SU-DHL-6 (cell line): Measurements from ENCODE around the gene KDM2A.

Experiments used
- H2AFZ ChIP-seq: fragments of 200-600 bp; sonication (generic); 2 replicates; pipeline ENCODE4 v1.6.1; 2014; ENCODE audit warnings: low read depth, mild to moderate bottlenecking, moderate library complexity, mixed read lengths, antibody characterized with exemption, low read length; ENCODE audit not compliant: severe bottlenecking
- H3F3A ChIP-seq: fragments of 200-600 bp; shearing (Covaris generic); 2 replicates; pipeline ENCODE4 v1.6.0; 2016; ENCODE audit warnings: antibody characterized with exemption, mild to moderate bottlenecking; ENCODE audit not compliant: insufficient read depth
- H3K27ac ChIP-seq: fragments of 200-600 bp; sonication (generic); 2 replicates; pipeline ENCODE4 v1.5.1; 2016; ENCODE audit warnings: low read depth, mild to moderate bottlenecking, low read length, moderate library complexity, mixed read lengths
- H3K27me3 ChIP-seq: fragments of 200-600 bp; sonication (generic), shearing (Covaris generic); 2 replicates; pipeline ENCODE4 v1.6.0; 2014; ENCODE audit warnings: mild to moderate bottlenecking, low read length
- H3K36me3 ChIP-seq: fragments of 200-600 bp; sonication (generic); 2 replicates; pipeline ENCODE4 v1.6.1; 2014; ENCODE audit warnings: mild to moderate bottlenecking, low read length, mixed read lengths
- H3K4me2 ChIP-seq: fragments of 300-600, 200-600 bp; shearing (Covaris generic), sonication (generic); 2 replicates; pipeline ENCODE4 v1.6.0; 2014; ENCODE audit warnings: low read length, low read depth, mild to moderate bottlenecking; ENCODE audit not compliant: poor library complexity, severe bottlenecking
- H3K4me3 ChIP-seq: fragments of 200-600 bp; sonication (generic); 2 replicates; pipeline ENCODE4 v1.5.1; 2014; ENCODE audit warnings: antibody characterized with exemption, low read length, mild to moderate bottlenecking, mixed read lengths; ENCODE audit not compliant: insufficient read depth, poor library complexity, severe bottlenecking
- H3K79me2 ChIP-seq: fragments of 200-600 bp; sonication (generic); 2 replicates; pipeline ENCODE4 v1.6.1; 2014; ENCODE audit warnings: mild to moderate bottlenecking, low read length, moderate library complexity; ENCODE audit not compliant: insufficient read depth
- H3K9ac ChIP-seq: fragments of 200-600 bp; sonication (generic); 2 replicates; pipeline ENCODE4 v1.7.0; 2014; ENCODE audit warnings: mild to moderate bottlenecking, low read length
- H3K9me2 ChIP-seq: fragments of 200-600 bp; sonication (generic); replicated peaks from 2 replicates; pipeline ENCODE4 v1.6.1; 2014; ENCODE audit warnings: low read length; ENCODE audit not compliant: insufficient read depth
- H3K9me3 ChIP-seq: fragments of 200-600 bp; sonication (generic); 2 replicates; pipeline ENCODE4 v1.6.1; 2014; ENCODE audit warnings: low read length, mixed read lengths; ENCODE audit not compliant: insufficient read depth
- H4K20me1 ChIP-seq: fragments of 200-600 bp; sonication (generic); 2 replicates; pipeline ENCODE4 v1.6.1; 2014; ENCODE audit warnings: low read depth, mild to moderate bottlenecking, antibody characterized with exemption, low read length, moderate library complexity, mixed read lengths
- EZH2phosphoT487 ChIP-seq: fragments of 200-600 bp; sonication (generic), shearing (Covaris generic); conservative IDR thresholded peaks from 2 replicates; pipeline ENCODE4 v1.6.1; 2018; ENCODE audit warnings: mild to moderate bottlenecking, antibody characterized with exemption, low read length, moderate library complexity, mixed read lengths
- TF ChIP-seq, protein P1 (sequence below): fragments of 200-600 bp; sonication (generic); IDR thresholded peaks from one replicate; pipeline ENCODE4 v1.5.1; 2017; ENCODE audit warnings: antibody characterized with exemption, mild to moderate bottlenecking, low read length, moderate library complexity; ENCODE audit not compliant: insufficient read depth, poor library complexity, severe bottlenecking

Gene KDM2A

GRCh38 chr11:67247946-67248550 is 129.0 kb downstream of the KDM2A start:
- TF ChIP-seq, protein P1, sequence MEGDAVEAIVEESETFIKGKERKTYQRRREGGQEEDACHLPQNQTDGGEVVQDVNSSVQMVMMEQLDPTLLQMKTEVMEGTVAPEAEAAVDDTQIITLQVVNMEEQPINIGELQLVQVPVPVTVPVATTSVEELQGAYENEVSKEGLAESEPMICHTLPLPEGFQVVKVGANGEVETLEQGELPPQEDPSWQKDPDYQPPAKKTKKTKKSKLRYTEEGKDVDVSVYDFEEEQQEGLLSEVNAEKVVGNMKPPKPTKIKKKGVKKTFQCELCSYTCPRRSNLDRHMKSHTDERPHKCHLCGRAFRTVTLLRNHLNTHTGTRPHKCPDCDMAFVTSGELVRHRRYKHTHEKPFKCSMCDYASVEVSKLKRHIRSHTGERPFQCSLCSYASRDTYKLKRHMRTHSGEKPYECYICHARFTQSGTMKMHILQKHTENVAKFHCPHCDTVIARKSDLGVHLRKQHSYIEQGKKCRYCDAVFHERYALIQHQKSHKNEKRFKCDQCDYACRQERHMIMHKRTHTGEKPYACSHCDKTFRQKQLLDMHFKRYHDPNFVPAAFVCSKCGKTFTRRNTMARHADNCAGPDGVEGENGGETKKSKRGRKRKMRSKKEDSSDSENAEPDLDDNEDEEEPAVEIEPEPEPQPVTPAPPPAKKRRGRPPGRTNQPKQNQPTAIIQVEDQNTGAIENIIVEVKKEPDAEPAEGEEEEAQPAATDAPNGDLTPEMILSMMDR: no peak
- TF ChIP-seq EZH2phosphoT487: no peak

GRCh38 chr11:67248653-67249052 is 129.6 kb downstream of the KDM2A start:
- peaks cover 8% of the 10 kb centered on the region; the same call in 1 of the 2 replicates for H3K79me2 ChIP-seq

More at GRCh38 chr11:67247946-67248550, 129.0 kb downstream of the KDM2A start:
- Histone ChIP-seq H3K4me3 (no peak overlapping the region), H3F3A (no peaks in the 10 kb centered on the region), H3K9ac (no peak overlapping the region), H2AFZ (no peak overlapping the region), H3K27ac (no peak overlapping the region), H4K20me1 (no peaks in the 10 kb centered on the region), H3K36me3 (peaks cover 43% of the 10 kb centered on the region), H3K9me3 (no peaks in the 10 kb centered on the region), H3K79me2 (peaks cover 14% of the 10 kb centered on the region; the same call in 1 of the 2 replicates), H3K4me2 (no peak overlapping the region), H3K27me3 (no peaks in the 10 kb centered on the region), H3K9me2 (no peaks in the 10 kb centered on the region)

GRCh38 chr11:67250059-67251043 is 131.3 kb downstream of the KDM2A start:
- no peak overlapping the region for H3K4me2 ChIP-seq
- no peaks in the 10 kb centered on the region for H4K20me1 ChIP-seq
- H3K36me3 ChIP-seq: peaks cover 36% of the 10 kb centered on the region
- H3K27ac ChIP-seq: no peak overlapping the region
- H3K9me3 ChIP-seq: no peaks in the 10 kb centered on the region
- H3K9ac ChIP-seq: no peak overlapping the region
- no peaks in the 10 kb centered on the region for H3F3A ChIP-seq
- no peak overlapping the region for H3K4me3 ChIP-seq
- H3K27me3 ChIP-seq: no peaks in the 10 kb centered on the region
- no peaks in the 10 kb centered on the region for H3K9me2 ChIP-seq
- H3K79me2 ChIP-seq: no peaks in the 10 kb centered on the region
- no peak overlapping the region for H2AFZ ChIP-seq
- TF ChIP-seq, protein P1: no peak
- TF ChIP-seq EZH2phosphoT487: no peak

More at GRCh38 chr11:67248653-67249052, 129.6 kb downstream of the KDM2A start:
- no peak for TF ChIP-seq EZH2phosphoT487
- TF ChIP-seq, protein P1: no peak
- no peak overlapping the region for H3K27ac ChIP-seq
- H3K9ac ChIP-seq: no peak overlapping the region
- H3F3A ChIP-seq: no peaks in the 10 kb centered on the region
- H3K4me2 ChIP-seq: no peak overlapping the region
- peaks cover 45% of the 10 kb centered on the region for H3K36me3 ChIP-seq
- H3K9me3 ChIP-seq: no peaks in the 10 kb centered on the region
- no peaks in the 10 kb centered on the region for H4K20me1 ChIP-seq
- no peak overlapping the region for H3K4me3 ChIP-seq
- no peaks in the 10 kb centered on the region for H3K27me3 ChIP-seq
- no peak overlapping the region for H2AFZ ChIP-seq
- H3K9me2 ChIP-seq: no peaks in the 10 kb centered on the region
